Spinal cord (tissue), 10 donors: ENCODE measurements around the gene FBXW8. TPM values are rescaled to one million over a fixed set of nuclear protein-coding genes. Genes with fewer than 3 reads are reported as not detected.

ENCODE experiments used
- DNase-seq, 6 donors: peaks; one replicate each; pipeline versions ENCODE4 v3.0.0 to v3.0.0-alpha.2; 2013 to 2015; ENCODE audit warnings: low spot score in 6 of 6, low read depth in 4 of 6
- H3K27ac ChIP-seq: one replicate; pipeline ENCODE4 v1.5.1; 2013; ENCODE audit warnings: low read depth, low read length, control low read depth
- H3K27me3 ChIP-seq: one replicate; pipeline ENCODE4 v1.6.1; 2013; ENCODE audit warnings: low read length; ENCODE audit not compliant: control insufficient read depth, insufficient read depth
- H3K36me3 ChIP-seq: one replicate; pipeline ENCODE4 v1.6.1; 2013; ENCODE audit warnings: low read length; ENCODE audit not compliant: control insufficient read depth, insufficient read depth
- H3K4me1 ChIP-seq: one replicate; pipeline ENCODE4 v1.6.1; 2013; ENCODE audit warnings: low read length; ENCODE audit not compliant: control insufficient read depth, insufficient read depth
- H3K4me3 ChIP-seq: one replicate; pipeline ENCODE4 v1.5.1; 2013; ENCODE audit warnings: low read depth, low read length, control low read depth
- H3K9me3 ChIP-seq: one replicate; pipeline ENCODE4 v1.6.1; 2013; ENCODE audit warnings: low read length; ENCODE audit not compliant: control insufficient read depth, insufficient read depth
- WGBS: methylation state at CpG from one replicate; pipeline ENCODE4 v1.1.5; 2013; ENCODE audit warnings: missing lambda C conversion rate; ENCODE audit not compliant: insufficient coverage; 5-methylcytosine and 5-hydroxymethylcytosine counted together
- polyA plus RNA-seq, 2 donors: library from polyadenylated mRNA; unstranded; fragments of 120-200 nt; gene quantifications; one replicate each; pipeline ENCODE4 v1.2.1, GENCODE V29; 2013; ENCODE audit not compliant: insufficient read length in 2 of 2
- total RNA-seq, 2 donors: library from RNA; depleted of rRNA in 1 of 2; stranded (reverse); fragments of 120-200 nt in 1 of 2; fragments of >200 nt in 1 of 2; gene quantifications; one replicate each; pipeline versions ENCODE4 v1.2.3 to v1.2.4, GENCODE V29; 2013 to 2014
- donor health status: healthy.

Gene FBXW8
- total and polyA plus RNA-seq, 4 donors, result 9.3 to 18.2 (median 17.3) TPM

DNA sequence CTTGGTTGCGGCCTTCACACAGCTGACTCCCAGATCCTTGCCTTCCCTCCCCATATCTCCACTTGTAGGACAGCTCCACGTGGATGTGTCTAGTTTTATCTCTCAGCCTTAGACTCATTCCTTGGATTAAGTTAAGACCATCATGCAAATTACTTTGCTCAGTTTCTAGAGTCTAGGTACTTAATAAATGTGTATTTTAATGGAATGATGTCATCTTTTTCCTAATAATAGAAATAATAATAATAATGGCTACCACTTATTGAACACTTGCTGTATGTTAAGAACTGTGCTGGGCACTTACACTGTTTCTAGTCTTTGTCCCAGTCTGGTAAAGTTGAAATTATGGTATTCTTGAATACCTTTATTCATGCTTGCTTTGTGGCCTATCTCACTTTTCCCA, 37.5 kb downstream of the FBXW8 start:
- H3K4me1 ChIP-seq, result no peaks in the 10 kb centered on the region
- 100% methylated on average over 1 of the region's 2 CpGs for WGBS
- no peak for DNase-seq

DNA sequence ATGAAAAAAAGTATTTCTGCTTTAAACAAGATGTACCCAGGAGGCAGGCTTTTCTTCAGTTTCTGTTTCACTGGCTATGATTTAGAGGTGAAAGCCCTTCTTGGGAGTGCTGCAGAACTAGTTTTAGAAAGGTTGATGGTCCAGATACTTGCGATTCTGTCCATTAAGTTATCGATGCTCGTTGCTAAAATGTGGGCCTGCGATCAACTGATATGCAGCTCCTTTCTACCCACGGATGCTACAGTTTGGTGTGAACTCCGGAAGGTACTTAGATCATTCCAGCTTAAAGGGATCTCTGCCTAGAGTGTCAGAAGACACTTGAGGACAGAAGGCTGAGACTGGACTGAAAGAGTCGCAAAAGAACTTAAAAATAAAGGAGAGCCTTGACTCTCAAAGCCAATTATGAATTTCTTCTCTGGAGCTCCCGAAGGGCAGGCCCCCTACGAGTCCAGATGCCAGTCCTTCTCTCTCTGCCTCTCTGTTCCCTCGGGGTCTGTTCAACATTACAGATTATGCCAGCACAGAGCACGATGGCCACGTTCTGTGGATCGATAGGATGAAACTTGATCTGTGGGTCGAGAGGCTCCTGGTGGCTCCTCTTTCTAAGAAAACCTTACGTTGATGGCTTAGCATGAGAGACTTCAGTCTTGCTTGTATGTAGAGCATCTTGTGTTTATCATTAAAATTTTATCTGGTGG, 40.0 kb downstream of the FBXW8 start:
- no peak overlapping the region for H3K27ac ChIP-seq
- H3K4me1 ChIP-seq, result peaks cover 4% of the 10 kb centered on the region
- peaks cover 14% of the 10 kb centered on the region for H3K36me3 ChIP-seq
- H3K9me3 ChIP-seq, result no peaks in the 10 kb centered on the region
- H3K27me3 ChIP-seq, result no peaks in the 10 kb centered on the region
- DNase-seq, result no peak
- 92% methylated on average over 15 of the region's 15 CpGs for WGBS
- H3K4me3 ChIP-seq, result no peak overlapping the region

More for the DNA sequence above, 37.5 kb downstream of the FBXW8 start:
- Histone ChIP-seq H3K4me3 (no peak overlapping the region), H3K9me3 (peaks cover 3% of the 10 kb centered on the region), H3K27me3 (no peaks in the 10 kb centered on the region), H3K36me3 (peaks cover 13% of the 10 kb centered on the region), H3K27ac (no peak overlapping the region)

DNA sequence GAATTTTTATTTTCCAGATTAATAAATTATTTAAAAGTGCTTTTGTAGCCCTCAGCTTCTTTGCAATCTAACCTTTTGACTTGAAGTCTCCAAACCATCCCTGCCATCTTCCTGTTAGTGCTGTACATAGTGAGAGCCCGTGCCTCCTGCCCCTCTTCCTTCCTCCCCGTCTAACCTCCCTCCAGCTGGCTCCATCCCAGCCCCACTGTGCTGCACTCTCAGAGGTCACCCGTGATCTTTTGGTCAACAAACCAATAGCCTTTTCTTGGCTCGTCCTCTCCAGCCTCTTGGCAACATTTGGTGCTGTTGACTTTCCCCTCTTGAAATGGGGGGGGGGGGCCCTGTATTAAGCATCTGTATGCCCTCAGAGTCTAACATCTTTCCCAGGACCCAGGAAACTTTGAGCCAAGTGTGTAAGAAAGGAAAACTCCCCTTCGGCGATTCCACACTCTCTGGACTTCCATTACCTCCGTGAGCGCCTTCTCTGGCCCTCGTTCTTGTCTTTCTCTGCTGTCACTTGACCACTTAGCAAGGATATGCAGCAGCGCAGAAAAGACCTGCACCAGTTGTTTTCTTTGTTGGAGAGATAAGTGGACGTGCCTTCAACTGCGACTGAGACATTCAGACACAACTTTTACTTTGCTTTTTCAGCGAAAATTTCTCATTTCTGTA, 44.1 kb downstream of the FBXW8 start:
- Histone ChIP-seq H3K4me3 (no peak overlapping the region), H3K9me3 (no peaks in the 10 kb centered on the region), H3K27ac (no peak overlapping the region), H3K4me1 (peaks cover 4% of the 10 kb centered on the region), H3K27me3 (no peaks in the 10 kb centered on the region), H3K36me3 (peaks cover 4% of the 10 kb centered on the region)
- 62% methylated on average over 4 of the region's 13 CpGs for WGBS
- DNase-seq, result peak in 1 of 6 donors; percentile 64

DNA sequence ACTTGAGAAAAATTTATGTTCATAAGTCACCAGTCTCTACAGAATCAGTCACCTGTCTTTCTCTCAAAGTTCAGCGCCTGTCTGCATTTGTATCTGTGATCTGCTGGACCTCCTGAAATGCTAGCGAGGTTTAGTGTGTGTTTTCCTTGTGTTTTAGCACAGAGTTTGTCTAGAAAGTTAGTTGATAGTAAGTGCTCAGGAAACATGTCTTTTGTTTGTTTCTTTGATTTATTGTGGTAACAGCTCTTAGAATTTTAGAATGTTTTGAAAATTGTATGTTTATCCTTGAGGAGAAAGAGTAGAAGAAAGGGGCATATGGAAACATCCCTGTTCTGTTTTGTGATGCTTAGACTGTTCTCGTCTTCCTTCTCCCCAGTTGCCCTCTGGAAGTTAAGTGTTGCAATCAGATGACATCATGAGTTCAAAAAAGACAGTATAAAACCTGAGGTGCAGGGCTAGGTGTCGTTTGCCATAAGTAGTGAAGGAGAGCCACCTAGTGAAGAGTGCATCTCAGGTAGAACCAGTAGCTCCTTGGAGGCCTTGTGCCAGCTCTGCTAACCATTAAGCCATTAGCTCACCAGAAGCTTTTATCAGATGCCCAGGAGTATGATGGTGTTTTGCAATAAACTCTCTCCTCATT, 44.8 kb downstream of the FBXW8 start:
- WGBS, result 91% methylated on average over 4 of the region's 4 CpGs
- no peak for DNase-seq
- Histone ChIP-seq H3K27ac (no peak overlapping the region), H3K4me1 (peaks cover 4% of the 10 kb centered on the region), H3K9me3 (no peaks in the 10 kb centered on the region), H3K27me3 (no peaks in the 10 kb centered on the region), H3K4me3 (no peak overlapping the region), H3K36me3 (peaks cover 4% of the 10 kb centered on the region)

DNA sequence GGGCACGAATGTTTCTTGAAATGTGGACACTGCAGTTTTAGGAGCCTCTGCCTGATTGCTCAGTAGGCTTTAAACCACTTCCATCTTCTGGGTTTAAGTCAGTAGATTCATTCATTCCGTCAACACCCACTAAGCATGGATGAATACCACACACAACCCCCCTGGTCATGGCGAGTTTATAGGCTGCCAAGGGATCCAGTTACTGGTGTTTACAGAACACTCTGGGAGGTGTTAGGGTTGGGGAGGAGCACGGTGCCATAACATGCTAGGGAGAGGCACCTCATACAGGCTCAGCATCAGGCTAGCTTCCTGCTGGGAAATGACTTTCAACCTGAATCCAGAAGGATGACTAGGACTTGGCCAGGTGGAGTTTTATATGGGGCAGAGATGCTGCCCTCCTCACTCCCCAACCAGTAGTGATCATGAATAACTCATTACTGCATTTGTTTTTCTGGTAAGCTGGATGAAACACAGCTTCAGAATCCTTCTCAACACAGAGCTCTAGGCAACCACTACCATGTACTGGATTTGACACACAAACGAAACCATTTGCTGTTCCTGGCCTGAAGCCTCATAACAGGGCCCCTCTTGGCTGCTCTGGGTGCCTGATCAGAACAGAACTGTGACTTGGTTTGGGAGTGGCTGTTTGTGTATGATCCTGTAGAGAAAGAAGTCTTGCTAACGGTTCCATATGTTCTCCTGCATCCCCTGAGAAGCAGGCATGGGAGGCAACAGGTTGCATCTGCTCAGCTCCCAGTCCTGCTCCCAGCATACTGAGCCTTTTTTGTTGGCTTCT, 47.9 kb downstream of the FBXW8 start:
- peaks cover 7% of the 10 kb centered on the region for H3K4me1 ChIP-seq
- WGBS, result 78% methylated on average over 3 of the region's 6 CpGs
- H3K27ac ChIP-seq, result no peak overlapping the region
- no peaks in the 10 kb centered on the region for H3K27me3 ChIP-seq
- H3K4me3 ChIP-seq, result no peak overlapping the region
- peaks cover 2% of the 10 kb centered on the region for H3K36me3 ChIP-seq
- no peaks in the 10 kb centered on the region for H3K9me3 ChIP-seq
- no peak for DNase-seq

DNA sequence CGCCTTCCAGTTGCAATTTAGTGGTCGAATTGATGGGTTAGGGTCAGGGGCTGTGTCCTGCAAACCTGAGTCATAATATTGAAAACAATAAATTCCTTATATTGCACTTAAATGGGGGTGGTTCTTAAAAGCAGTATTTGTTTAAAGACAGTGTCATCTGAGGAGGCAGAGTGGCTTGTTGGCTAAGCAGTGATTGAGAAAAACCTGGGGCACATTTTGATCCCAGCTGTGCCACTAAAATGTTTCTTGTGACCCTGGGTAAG, 48.4 kb downstream of the FBXW8 start:
- H3K36me3 ChIP-seq, result peaks cover 2% of the 10 kb centered on the region
- WGBS, result no CpG with 5 or more reads among the region's 2 CpGs
- DNase-seq, result no peak
- H3K9me3 ChIP-seq, result no peaks in the 10 kb centered on the region
- H3K27me3 ChIP-seq, result no peaks in the 10 kb centered on the region
- H3K4me3 ChIP-seq, result no peak overlapping the region
- H3K27ac ChIP-seq, result no peak overlapping the region
- peaks cover 10% of the 10 kb centered on the region for H3K4me1 ChIP-seq

DNA sequence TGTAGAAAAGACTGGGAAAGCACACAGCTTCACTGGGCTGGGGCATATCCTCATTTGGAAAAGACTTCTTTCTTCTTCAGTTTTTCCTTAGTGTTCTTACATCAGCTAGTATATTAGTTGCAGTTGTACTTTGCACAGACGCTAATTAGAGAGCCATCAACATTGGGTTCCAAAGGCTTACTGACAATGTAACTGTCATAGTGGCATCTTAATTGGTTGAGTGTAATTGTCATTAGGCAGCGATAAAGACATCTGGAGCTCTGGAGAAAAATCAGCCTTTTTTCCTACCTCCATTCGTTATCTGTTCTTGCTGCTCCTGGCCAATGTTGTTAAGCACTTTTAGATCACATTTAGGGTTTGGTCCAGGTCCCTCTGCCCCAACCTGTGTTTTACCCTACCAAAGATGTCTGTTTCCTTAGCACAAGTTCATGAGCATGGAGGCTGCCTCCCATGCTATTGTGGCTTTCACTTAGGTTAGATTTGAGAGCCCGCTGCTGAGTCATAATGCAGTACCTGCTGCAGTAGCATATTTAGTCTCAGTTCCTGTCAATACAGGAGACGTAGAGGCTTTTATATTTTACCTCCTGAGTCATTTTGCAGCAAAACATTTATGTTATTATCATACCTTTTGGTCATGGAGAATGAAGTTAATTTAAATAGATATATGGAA, 49.2 kb downstream of the FBXW8 start:
- no peak overlapping the region for H3K27ac ChIP-seq
- WGBS, result 74% methylated on average over 2 of the region's 5 CpGs

DNA sequence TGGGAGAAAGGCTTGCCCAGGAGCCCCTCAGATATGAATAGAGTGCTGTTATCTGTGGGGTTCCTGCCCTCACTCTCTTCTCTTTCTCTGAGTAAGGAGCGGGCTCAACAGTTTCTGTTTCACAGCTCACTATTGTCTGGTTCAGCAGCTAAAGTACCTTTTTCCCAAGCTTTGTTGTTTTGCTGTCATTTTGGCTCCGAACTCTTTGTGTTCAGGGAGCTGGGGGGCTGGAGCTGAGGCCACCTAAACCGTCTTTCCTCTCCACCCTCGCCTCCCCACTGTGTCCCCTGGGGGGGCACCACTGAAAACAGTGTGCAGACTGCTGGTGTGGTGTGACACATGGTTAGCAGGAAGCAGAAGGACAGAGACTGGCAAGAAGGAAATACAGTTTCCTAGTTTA, 51.4 kb downstream of the FBXW8 start:
- Histone ChIP-seq H3K36me3 (peaks cover 5% of the 10 kb centered on the region), H3K4me3 (no peak overlapping the region), H3K27ac (no peak overlapping the region), H3K9me3 (no peaks in the 10 kb centered on the region), H3K4me1 (peaks cover 11% of the 10 kb centered on the region), H3K27me3 (no peaks in the 10 kb centered on the region)
- no CpG with 5 or more reads among the region's 4 CpGs for WGBS
- no peak for DNase-seq

More for the DNA sequence above, 49.2 kb downstream of the FBXW8 start:
- DNase-seq, result peak in 2 of 6 donors; percentile 50 to 80
- no peaks in the 10 kb centered on the region for H3K27me3 ChIP-seq
- peaks cover 11% of the 10 kb centered on the region for H3K4me1 ChIP-seq
- H3K36me3 ChIP-seq, result peaks cover 2% of the 10 kb centered on the region
- no peaks in the 10 kb centered on the region for H3K9me3 ChIP-seq
- H3K4me3 ChIP-seq, result no peak overlapping the region

DNA sequence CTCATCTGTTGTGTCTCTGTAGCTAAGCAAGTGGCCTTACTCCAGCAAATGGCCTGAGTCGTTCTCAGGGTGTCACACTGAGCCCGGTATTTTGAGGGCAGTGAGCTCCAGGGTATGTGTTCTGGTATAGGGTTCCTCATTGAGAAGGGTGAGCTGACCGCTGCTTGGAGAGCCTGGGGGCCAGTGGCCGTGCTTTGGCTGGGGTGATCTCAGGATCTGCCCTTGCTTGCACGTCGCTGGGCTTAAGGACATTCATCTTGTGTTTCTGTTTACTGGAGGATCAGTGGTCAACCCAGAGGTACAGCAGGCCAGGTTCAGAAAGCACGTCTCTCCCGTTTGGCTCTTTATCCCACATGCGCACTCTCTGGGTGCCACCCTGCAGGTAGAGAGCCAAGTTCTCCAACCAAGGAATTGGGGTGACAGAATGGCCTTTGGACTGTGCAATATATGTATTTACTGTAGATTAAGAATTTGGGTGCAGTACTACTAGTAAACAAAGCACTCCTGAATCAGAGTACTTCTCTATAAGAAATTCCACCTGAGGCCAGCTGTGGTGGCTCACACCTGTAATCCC, 52.1 kb downstream of the FBXW8 start:
- DNase-seq, result no peak
- peaks cover 11% of the 10 kb centered on the region for H3K4me1 ChIP-seq
- H3K36me3 ChIP-seq, result peaks cover 5% of the 10 kb centered on the region
- H3K27me3 ChIP-seq, result no peaks in the 10 kb centered on the region
- WGBS, result 96% methylated on average over 8 of the region's 9 CpGs
- no peak overlapping the region for H3K27ac ChIP-seq
- H3K4me3 ChIP-seq, result no peak overlapping the region
- H3K9me3 ChIP-seq, result no peaks in the 10 kb centered on the region
